ENCODE data around the gene RINL. TPM values are rescaled to one million over a fixed set of nuclear protein-coding genes. Genes with fewer than 3 reads are reported as not detected.

The RINL gene
- total and polyA plus RNA-seq, 2 of the 8 experiments (the other 6 are each of a cell fraction or from before 2014, with no cell fraction given): 11.1 to 11.9 TPM

DNA sequence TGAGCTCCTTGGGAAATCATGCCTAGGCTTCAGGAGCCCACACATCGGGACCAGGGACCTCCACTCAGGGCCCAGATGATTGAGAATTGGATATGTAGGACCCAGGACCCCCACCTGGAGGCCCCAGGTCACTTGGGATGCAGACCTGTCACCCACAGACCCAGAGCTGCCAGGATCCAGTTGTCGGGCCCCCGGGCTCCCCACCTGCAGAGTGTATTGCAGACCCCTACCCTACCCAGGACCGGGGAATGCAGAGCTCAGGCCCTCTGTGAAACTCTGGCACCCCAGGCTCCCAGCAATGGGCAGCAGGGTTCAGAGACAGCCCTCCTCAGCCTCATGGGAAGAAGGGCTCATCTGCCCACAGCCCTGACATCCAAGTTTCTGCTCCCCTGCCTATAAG lies 27.5 kb upstream of the RINL start:
- H3K9ac ChIP-seq (replicated peaks in 1 of 4; ENCODE audit: extremely low read depth in 1 of 4, low read depth in 3 of 4, low read length in 3 of 4): no peak overlapping the region
- CTCF ChIA-PET (ENCODE audit: partially characterized antibody): interaction anchor here (0.6 to 1.3 kb wide), 3 partner anchors 45 to 56 kb away, joined by 3 to 4 read pairs (median 3); no protein-coding TSS in a partner anchor

More for the DNA sequence above, 27.5 kb upstream of the RINL start:
- DNase-seq (ENCODE audit: low read depth in 1 of 2, low spot score in 2 of 2) (no peak), FAIRE-seq (no peak)
- H4K8ac ChIP-seq (ENCODE audit: extremely low read depth, insufficient read depth, low read length): no peak overlapping the region
- no peak overlapping the region for H3K4me2 ChIP-seq (ENCODE audit: insufficient read depth in 1 of 2, low read depth in 2 of 2, low read length in 2 of 2)
- no peak overlapping the region for H3K56ac ChIP-seq (replicated peaks; ENCODE audit: insufficient read length, low read depth, low read length)
- H3K4ac ChIP-seq (replicated peaks; ENCODE audit: insufficient read length, low read depth, low read length): no peak overlapping the region
- no peak overlapping the region for H2AFZ ChIP-seq (ENCODE audit: low read length)
- POLR2A ChIA-PET (ENCODE audit: partially characterized antibody): interaction anchor here (0.6 to 2.0 kb wide), 7 partner anchors 9 to 337 kb away, joined by 3 to 10 read pairs (median 3); partner anchors contain the start of gene MRPS12
- no peak overlapping the region for H2BK20ac ChIP-seq (ENCODE audit: low read length)
- WGBS, 2 experiments (ENCODE audit: extremely low coverage in 1 of 2, insufficient coverage in 1 of 2, insufficient read length in 1 of 2, insufficient replicate concordance in 2 of 2, low coverage in 1 of 2, low lambda C conversion rate in 2 of 2, missing lambda C conversion rate in 1 of 2): 89% methylated on average over 4 of the region's 4 CpGs; no CpG with 5 or more reads in 1 of the 2 experiments
- H4K5ac ChIP-seq (ENCODE audit: insufficient read length, low read depth, low read length): no peak overlapping the region
- no peak overlapping the region for H2BK15ac ChIP-seq (ENCODE audit: low read length)
- H3K36me3 ChIP-seq (ENCODE audit: control insufficient read depth in 2 of 4, insufficient read depth in 4 of 4, low read length in 3 of 4): peaks cover 0 to 15% (median 1%) of the 10 kb centered on the region in 4 experiments; a peak in 3 of 8 replicates
- H3K23ac ChIP-seq (ENCODE audit: insufficient read length): no peak overlapping the region
- H4K20me1 ChIP-seq (replicated peaks in 1 of 2; ENCODE audit: control insufficient read depth in 1 of 2, insufficient read depth in 2 of 2, low read length in 2 of 2): peaks cover 0 to 6% of the 10 kb centered on the region in 2 experiments
- no peak overlapping the region for H3K4me3 ChIP-seq (ENCODE audit: extremely low read depth in 1 of 4, insufficient read depth in 2 of 4, low read depth in 3 of 4, low read length in 4 of 4)
- H3K79me1 ChIP-seq (ENCODE audit: low read depth, low read length): no peaks in the 10 kb centered on the region
- H3K9me3 ChIP-seq (ENCODE audit: insufficient read depth in 2 of 2, low read depth in 1 of 2, low read length in 1 of 2): peaks cover 0 to 2% of the 10 kb centered on the region in 2 experiments; a peak in 1 of 4 replicates
- H3K27me3 ChIP-seq (replicated peaks in 1 of 4; ENCODE audit: control insufficient read depth in 3 of 4, extremely low read depth in 1 of 4, insufficient read depth in 3 of 4, low read length in 3 of 4): no peaks in the 10 kb centered on the region
- TF ChIP-seq CHD2 (IDR thresholded peaks at IDR 0.05; ENCODE audit: low read length): no peak
- no peak for TF ChIP-seq SP1 (IDR thresholded peaks at IDR 0.05; ENCODE audit: low read depth, low read length)
- no peak for TF ChIP-seq TEAD4 (IDR thresholded peaks at IDR 0.05; ENCODE audit: low read depth, low read length)
- no peak for TF ChIP-seq CREB1 (IDR thresholded peaks at IDR 0.05)
- TF ChIP-seq POLR2AphosphoS5 (IDR thresholded peaks at IDR 0.05; ENCODE audit: low read depth, low read length): no peak
- TF ChIP-seq SUZ12 (IDR thresholded peaks at IDR 0.05; ENCODE audit: low read length): no peak
- no peak for TF ChIP-seq CBX8 (IDR thresholded peaks at IDR 0.05; ENCODE audit: borderline replicate concordance, low read depth, low read length)
- no peak for TF ChIP-seq POU5F1 (IDR thresholded peaks at IDR 0.05; ENCODE audit: low read depth, low read length)
- TF ChIP-seq SRF (IDR thresholded peaks at IDR 0.05; ENCODE audit: low read depth, low read length): no peak
- TF ChIP-seq RFX5 (IDR thresholded peaks at IDR 0.05; ENCODE audit: borderline replicate concordance, low read depth, low read length): no peak
- no peak for TF ChIP-seq CTBP2 (IDR thresholded peaks at IDR 0.05; ENCODE audit: borderline replicate concordance, insufficient read depth, insufficient read length, low read length)
- no peak for TF ChIP-seq CEBPB (IDR thresholded peaks at IDR 0.05; ENCODE audit: low read depth, low read length)
- TF ChIP-seq NANOG (IDR thresholded peaks at IDR 0.05; ENCODE audit: insufficient read depth, low read depth, low read length, poor library complexity, severe bottlenecking): no peak
- peaks cover 0 to 12% of the 10 kb centered on the region in 2 experiments; a peak in 2 of 4 replicates for H3K79me2 ChIP-seq (ENCODE audit: control insufficient read depth in 1 of 2, insufficient read depth in 2 of 2, low read length in 2 of 2)
- H3K18ac ChIP-seq (ENCODE audit: extremely low read depth, low read length): no peak overlapping the region
- H2BK12ac ChIP-seq (ENCODE audit: low read depth, low read length): no peak overlapping the region
- no peak overlapping the region for H2BK120ac ChIP-seq (replicated peaks; ENCODE audit: low read depth, low read length)
- no peak overlapping the region for H3K14ac ChIP-seq (ENCODE audit: insufficient read length)
- peaks cover 0 to 6% (median 3%) of the 10 kb centered on the region in 4 experiments; a peak in 3 of 7 replicates for H3K4me1 ChIP-seq (replicated peaks in 1 of 4; ENCODE audit: control insufficient read depth in 3 of 4, insufficient read depth in 4 of 4, low read length in 3 of 4)
- no peak overlapping the region for H2AK5ac ChIP-seq (ENCODE audit: low read depth, low read length)
- H4K91ac ChIP-seq (replicated peaks; ENCODE audit: insufficient read length, low read length): no peak overlapping the region
- H3K27ac ChIP-seq (ENCODE audit: low read depth, low read length): no peak overlapping the region
- 0 out of 2 replicates have a peak, but pooled peaks cover 4% of the 10 kb centered on the region for H3K23me2 ChIP-seq (ENCODE audit: low read depth, low read length)
- no peak overlapping the region for H2BK5ac ChIP-seq (ENCODE audit: low read depth, low read length)

All from H1 (cell line).